Upper lobe of left lung (tissue), 4 donors: ENCODE results near the gene GTF3A.

Source experiments
- EP300 ChIP-seq, 4 donors: sonication (generic); formaldehyde crosslinking; IDR thresholded peaks; one replicate each; pipeline ENCODE4 v1.5.1; 2017; ENCODE audit warnings: antibody characterized with exemption in 4 of 4, control low read depth in 2 of 4
- POLR2A ChIP-seq, 4 donors: fragments of 450-650 bp; IDR thresholded peaks; one replicate each; pipeline ENCODE4 v1.5.1; 2016 to 2017; ENCODE audit warnings: antibody characterized with exemption in 4 of 4, mild to moderate bottlenecking in 2 of 4
- POLR2AphosphoS5 ChIP-seq, 2 donors: sonication (generic); formaldehyde crosslinking; IDR thresholded peaks; one replicate each; pipeline ENCODE4 v1.5.1; 2017; ENCODE audit warnings: antibody characterized with exemption in 2 of 2
- TF ChIP-seq, protein P1 (sequence below), 6 experiments: fragments of 450-650 bp in 4 of 6; fragments of 200-600 bp in 2 of 6; sonication (generic) in 2 of 6; IDR thresholded peaks; one replicate each; pipeline ENCODE4 v1.5.1; 2016 to 2019; ENCODE audit warnings: antibody characterized with exemption in 6 of 6

DNA sequence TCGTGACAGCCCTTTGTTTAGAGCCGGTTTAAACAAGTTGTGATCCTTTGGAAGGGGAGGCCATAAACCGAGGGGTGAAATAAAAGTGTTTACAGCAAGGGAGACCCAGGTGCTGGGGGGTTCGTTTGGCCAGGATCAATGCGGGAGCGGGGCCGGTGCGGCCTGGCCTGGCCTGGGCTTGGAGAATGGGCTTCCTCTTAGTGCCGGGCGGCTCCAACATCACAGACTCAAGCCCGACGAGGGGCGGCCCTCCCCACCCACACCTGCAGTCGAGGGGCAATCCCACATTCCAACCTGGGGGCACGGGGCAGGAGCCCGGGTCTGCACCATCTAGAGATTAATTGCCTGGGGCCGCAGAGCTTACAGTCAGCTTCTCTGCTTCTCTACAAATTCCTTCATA, 42.8 kb upstream of the GTF3A start:
- TF ChIP-seq, protein P1, sequence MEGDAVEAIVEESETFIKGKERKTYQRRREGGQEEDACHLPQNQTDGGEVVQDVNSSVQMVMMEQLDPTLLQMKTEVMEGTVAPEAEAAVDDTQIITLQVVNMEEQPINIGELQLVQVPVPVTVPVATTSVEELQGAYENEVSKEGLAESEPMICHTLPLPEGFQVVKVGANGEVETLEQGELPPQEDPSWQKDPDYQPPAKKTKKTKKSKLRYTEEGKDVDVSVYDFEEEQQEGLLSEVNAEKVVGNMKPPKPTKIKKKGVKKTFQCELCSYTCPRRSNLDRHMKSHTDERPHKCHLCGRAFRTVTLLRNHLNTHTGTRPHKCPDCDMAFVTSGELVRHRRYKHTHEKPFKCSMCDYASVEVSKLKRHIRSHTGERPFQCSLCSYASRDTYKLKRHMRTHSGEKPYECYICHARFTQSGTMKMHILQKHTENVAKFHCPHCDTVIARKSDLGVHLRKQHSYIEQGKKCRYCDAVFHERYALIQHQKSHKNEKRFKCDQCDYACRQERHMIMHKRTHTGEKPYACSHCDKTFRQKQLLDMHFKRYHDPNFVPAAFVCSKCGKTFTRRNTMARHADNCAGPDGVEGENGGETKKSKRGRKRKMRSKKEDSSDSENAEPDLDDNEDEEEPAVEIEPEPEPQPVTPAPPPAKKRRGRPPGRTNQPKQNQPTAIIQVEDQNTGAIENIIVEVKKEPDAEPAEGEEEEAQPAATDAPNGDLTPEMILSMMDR (IDR thresholded peaks at IDR 0.05), result no peak
- TF ChIP-seq POLR2AphosphoS5 (IDR thresholded peaks at IDR 0.05) (no peak), EP300 (IDR thresholded peaks at IDR 0.05) (no peak), POLR2A (IDR thresholded peaks at IDR 0.05) (no peak)
